ENCODE measurements around the gene MRPL30. TPM values are rescaled to one million over a fixed set of nuclear protein-coding genes. Genes with fewer than 3 reads are reported as not detected.

MRPL30 gene
- total RNA-seq, 1 donor from 2014 or later = 110 TPM

GRCh38 chr2:99154643-99155536 lies 26.1 kb upstream of the MRPL30 start, which contains the start of the genes LIPT1 and TSGA10:
LIPT1 (plus strand) TSS chr2:99154967; CDS start chr2:99161958, 6,991 bp downstream.
TSGA10 (minus strand) TSS chr2:99154942; CDS start chr2:99109439, 45,503 bp downstream.
- no peak within 1 kb of the TSS for H3K27ac ChIP-seq
- peak within 1 kb of the TSS; percentile 89 for H3K4me3 Mint-ChIP-seq
- DNase-seq (ENCODE audit: low spot score) = peak; percentile 90

GRCh38 chr2:99156891-99157290 lies 24.1 kb upstream of the MRPL30 start:
- H3K27me3 ChIP-seq = no peaks in the 10 kb centered on the region
- H3K9me3 ChIP-seq (ENCODE audit: low read depth) = no peaks in the 10 kb centered on the region
- H3K27ac ChIP-seq = no peak overlapping the region
- Mint-ChIP-seq H3K9me3 (no peaks in the 10 kb centered on the region), H3K27me3 (ENCODE audit: insufficient read depth, low read depth) (peaks cover 3% of the 10 kb centered on the region), H3K4me3 (no peak overlapping the region), H3K36me3 (peaks cover 2% of the 10 kb centered on the region), H3K4me1 (peaks cover 23% of the 10 kb centered on the region), H3K27ac (no peak overlapping the region)
- no peak overlapping the region for H2AFZ ChIP-seq (replicated peaks)
- no peak for DNase-seq (ENCODE audit: low spot score)
- H4K20me1 ChIP-seq (ENCODE audit: low read depth) = no peaks in the 10 kb centered on the region
- H3K9ac ChIP-seq = no peak overlapping the region
- H3F3A ChIP-seq (ENCODE audit: low read depth) = peaks cover 13% of the 10 kb centered on the region
- no peak for TF ChIP-seq EZH2 (IDR thresholded peaks at IDR 0.05)
- TF ChIP-seq CTCF (IDR thresholded peaks at IDR 0.05) = no peak
- no peak for TF ChIP-seq EZH2phosphoT487 (IDR thresholded peaks at IDR 0.05)
- peaks cover 7% of the 10 kb centered on the region for H3K4me1 ChIP-seq
- peaks cover 11% of the 10 kb centered on the region for H3K79me2 ChIP-seq (ENCODE audit: low read depth)
- H3K4me3 ChIP-seq = no peak overlapping the region
- no peak overlapping the region for H3K4me2 ChIP-seq
- H3K36me3 ChIP-seq = no peaks in the 10 kb centered on the region

More at GRCh38 chr2:99154643-99155536, 26.1 kb upstream of the MRPL30 start, which contains the start of the genes LIPT1 and TSGA10:
- H3K9me3 Mint-ChIP-seq = no peaks in the 10 kb centered on the region
- H4K20me1 ChIP-seq (ENCODE audit: low read depth) = no peaks in the 10 kb centered on the region
- peaks cover 5% of the 10 kb centered on the region for H3K36me3 Mint-ChIP-seq
- peaks cover 3% of the 10 kb centered on the region for H3K27me3 Mint-ChIP-seq (ENCODE audit: insufficient read depth, low read depth)
- H3F3A ChIP-seq (ENCODE audit: low read depth) = peaks cover 13% of the 10 kb centered on the region
- H3K4me1 ChIP-seq = peaks cover 7% of the 10 kb centered on the region
- TF ChIP-seq EZH2phosphoT487 (IDR thresholded peaks at IDR 0.05) (no peak), CTCF (IDR thresholded peaks at IDR 0.05) (peak; percentile 35)
- H2AFZ ChIP-seq (replicated peaks) = peak within 1 kb of the TSS; percentile 97
- H3K36me3 ChIP-seq = no peaks in the 10 kb centered on the region
- H3K27me3 ChIP-seq = no peaks in the 10 kb centered on the region
- peak within 1 kb of the TSS; percentile 97 for H3K27ac Mint-ChIP-seq
- H3K4me1 Mint-ChIP-seq = peaks cover 23% of the 10 kb centered on the region
- H3K9ac ChIP-seq = peak within 1 kb of the TSS; percentile 33
- peaks cover 11% of the 10 kb centered on the region for H3K79me2 ChIP-seq (ENCODE audit: low read depth)
- no peaks in the 10 kb centered on the region for H3K9me3 ChIP-seq (ENCODE audit: low read depth)
- peak within 1 kb of the TSS; percentile 78 for H3K4me2 ChIP-seq
- H3K4me3 ChIP-seq = peak within 1 kb of the TSS; percentile 77

GRCh38 chr2:99158599-99158998 lies 22.4 kb upstream of the MRPL30 start:
- DNase-seq (ENCODE audit: low spot score) = no peak
- Histone ChIP-seq H3F3A (ENCODE audit: low read depth) (peaks cover 13% of the 10 kb centered on the region), H3K4me2 (no peak overlapping the region), H3K27ac (no peak overlapping the region), H4K20me1 (ENCODE audit: low read depth) (no peaks in the 10 kb centered on the region), H3K9ac (no peak overlapping the region), H3K9me3 (ENCODE audit: low read depth) (no peaks in the 10 kb centered on the region), H3K27me3 (no peaks in the 10 kb centered on the region), H3K4me1 (peaks cover 7% of the 10 kb centered on the region), H3K79me2 (ENCODE audit: low read depth) (peaks cover 11% of the 10 kb centered on the region), H3K4me3 (no peak overlapping the region), H2AFZ (replicated peaks) (no peak overlapping the region), H3K36me3 (no peaks in the 10 kb centered on the region)
- Mint-ChIP-seq H3K4me1 (peaks cover 22% of the 10 kb centered on the region), H3K9me3 (no peaks in the 10 kb centered on the region), H3K36me3 (peaks cover 2% of the 10 kb centered on the region), H3K27ac (no peak overlapping the region), H3K4me3 (no peak overlapping the region), H3K27me3 (ENCODE audit: insufficient read depth, low read depth) (peaks cover 3% of the 10 kb centered on the region)
- TF ChIP-seq EZH2phosphoT487 (IDR thresholded peaks at IDR 0.05) = no peak
- no peak for TF ChIP-seq EZH2 (IDR thresholded peaks at IDR 0.05)
- TF ChIP-seq CTCF (IDR thresholded peaks at IDR 0.05) = no peak

Data from neural progenitor cell (in vitro differentiated cells).